SK-N-SH (cell line): ENCODE data around the gene PLA2G4C.

Experiments
- EP300 ChIP-seq, 2 experiments: IDR thresholded peaks; 2 replicates each; pipeline versions ENCODE4 v1.4.0 to v1.6.1; 2012; ENCODE audit warnings: borderline replicate concordance in 1 of 2, low read depth in 1 of 2, low read length in 1 of 2
- MXI1 ChIP-seq: IDR thresholded peaks from 2 replicates; pipeline ENCODE4 v1.6.1; 2012; ENCODE audit warnings: mild to moderate bottlenecking, low read depth, low read length, improper control_type of control experiment
- RAD21 ChIP-seq: IDR thresholded peaks from 2 replicates; pipeline ENCODE4 v1.6.1; 2012; ENCODE audit warnings: mild to moderate bottlenecking, low read length
- ZBTB33 ChIP-seq: IDR thresholded peaks from 2 replicates; pipeline ENCODE4 v1.4.0; 2012; ENCODE audit warnings: low read depth, borderline replicate concordance
- TF ChIP-seq, protein P1 (sequence below): fragments of 200-600 bp; sonication (generic); IDR thresholded peaks from 2 replicates; pipeline ENCODE4 v1.6.1; 2017; ENCODE audit warnings: antibody characterized with exemption, mild to moderate bottlenecking, moderate library complexity

DNA sequence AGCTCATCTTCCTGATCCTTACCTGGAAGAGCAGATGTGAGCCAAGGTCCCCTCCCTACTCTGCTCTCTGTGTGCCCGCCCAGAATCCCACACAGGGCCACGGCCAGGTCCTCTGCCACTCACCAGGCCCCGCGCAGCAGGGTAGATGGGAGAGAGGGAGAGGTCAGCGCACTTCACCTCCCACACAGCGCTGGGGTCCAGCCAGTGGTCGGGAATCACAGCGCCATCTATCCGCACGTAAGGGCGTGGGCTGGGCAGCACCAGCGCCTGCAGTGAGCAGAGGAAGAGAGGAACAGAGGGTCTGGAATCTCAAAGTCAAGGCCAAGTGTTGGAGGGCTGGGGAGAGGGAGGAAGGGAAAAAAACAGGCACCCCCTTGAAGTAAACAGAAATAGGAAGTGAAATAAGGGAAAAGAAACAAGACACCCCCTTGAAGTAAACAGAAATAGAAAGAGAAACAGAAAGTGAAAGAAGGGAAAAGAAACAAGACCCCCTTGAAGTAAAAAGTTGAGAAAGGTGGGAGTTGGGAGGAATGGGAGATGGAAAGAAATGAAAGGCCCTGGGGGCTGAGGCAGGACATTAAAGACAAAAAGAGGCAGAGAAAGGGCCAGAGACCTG, 7.0 kb upstream of the PLA2G4C start:
- TF ChIP-seq EP300 (IDR thresholded peaks at IDR 0.05; ENCODE audit: borderline replicate concordance in 1 of 2, low read depth in 1 of 2, low read length in 1 of 2) (no peak), RAD21 (no peak), MXI1 (no peak), ZBTB33 (no peak)
- TF ChIP-seq, protein P1, sequence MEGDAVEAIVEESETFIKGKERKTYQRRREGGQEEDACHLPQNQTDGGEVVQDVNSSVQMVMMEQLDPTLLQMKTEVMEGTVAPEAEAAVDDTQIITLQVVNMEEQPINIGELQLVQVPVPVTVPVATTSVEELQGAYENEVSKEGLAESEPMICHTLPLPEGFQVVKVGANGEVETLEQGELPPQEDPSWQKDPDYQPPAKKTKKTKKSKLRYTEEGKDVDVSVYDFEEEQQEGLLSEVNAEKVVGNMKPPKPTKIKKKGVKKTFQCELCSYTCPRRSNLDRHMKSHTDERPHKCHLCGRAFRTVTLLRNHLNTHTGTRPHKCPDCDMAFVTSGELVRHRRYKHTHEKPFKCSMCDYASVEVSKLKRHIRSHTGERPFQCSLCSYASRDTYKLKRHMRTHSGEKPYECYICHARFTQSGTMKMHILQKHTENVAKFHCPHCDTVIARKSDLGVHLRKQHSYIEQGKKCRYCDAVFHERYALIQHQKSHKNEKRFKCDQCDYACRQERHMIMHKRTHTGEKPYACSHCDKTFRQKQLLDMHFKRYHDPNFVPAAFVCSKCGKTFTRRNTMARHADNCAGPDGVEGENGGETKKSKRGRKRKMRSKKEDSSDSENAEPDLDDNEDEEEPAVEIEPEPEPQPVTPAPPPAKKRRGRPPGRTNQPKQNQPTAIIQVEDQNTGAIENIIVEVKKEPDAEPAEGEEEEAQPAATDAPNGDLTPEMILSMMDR, result no peak
